HepG2 (cell line): ENCODE results near the gene FMNL2. TPM values are rescaled to one million over a fixed set of nuclear protein-coding genes. Genes with fewer than 3 reads are reported as not detected.

ENCODE experiments used
- ATAC-seq: fragments of 200-7000 bp; cut with Tn5 transposase; 3 replicates; pipeline ENCODE4 v1.9.1; 2020; ENCODE audit warnings: mild to moderate bottlenecking, moderate library complexity
- BruUV-seq: library from RNA; stranded (reverse); fragments of 400-500 nt; replicated peaks from 2 replicates; lab custom pipeline; 2021; lab: Mats Ljungman, UMichigan
- CTCF ChIA-PET: fragments of 300-600 bp; formaldehyde crosslinking; extraction: SDS; loops from one replicate; lab custom pipeline; 2021; ENCODE audit warnings: low total read pairs, inconsistent platforms, low intra/inter-chr PET ratio; lab: Yijun Ruan, JAX
- POLR2A ChIA-PET: fragments of 350-600 bp; sonication (Branson Sonifier 250); formaldehyde crosslinking; loops from one replicate; lab custom pipeline; 2020; ENCODE audit warnings: antibody characterized with exemption, inconsistent platforms; lab: Yijun Ruan, JAX
- DNase-seq: peaks from one replicate; pipeline ENCODE4 v3.0.0-alpha.2; 2015; ENCODE audit warnings: low spot score
- FAIRE-seq: peaks from 3 replicates; lab custom pipeline; 2011; peaks lifted over from hg19 to GRCh38; lab: Jason Lieb, UNC
- H2AFZ ChIP-seq: one replicate; pipeline ENCODE4 v1.6.1; 2011; ENCODE audit warnings: low read length, inconsistent platforms
- H3K27ac ChIP-seq: fragments of 300-600 bp; 3 replicates; pipeline ENCODE4 v1.8.0; 2011; ENCODE audit warnings: mixed run types, mild to moderate bottlenecking, mixed read lengths, low read length, inconsistent platforms; ENCODE audit not compliant: insufficient read depth; ENCODE audit errors: extremely low read length
- H3K27me3 ChIP-seq, 2 experiments: fragments of 200-600 bp in 1 of 2; 2 replicates in 1 of 2; 3 replicates in 1 of 2; pipeline versions ENCODE4 v1.6.0 to v1.8.0; 2011; ENCODE audit warnings: low read length in 2 of 2, mild to moderate bottlenecking in 2 of 2, moderate library complexity in 2 of 2, inconsistent platforms in 1 of 2; ENCODE audit not compliant: insufficient read depth in 2 of 2, control insufficient read depth in 1 of 2
- H3K36me3 ChIP-seq, 2 experiments: fragments of 200-600 bp in 1 of 2; replicated peaks in 1 of 2; 2 replicates in 1 of 2; 3 replicates in 1 of 2; pipeline versions ENCODE4 v1.5.1 to v1.8.0; 2011; ENCODE audit warnings: low read length in 2 of 2, inconsistent platforms in 1 of 2; ENCODE audit not compliant: insufficient read depth in 2 of 2, control insufficient read depth in 1 of 2
- H3K4me1 ChIP-seq: 2 replicates; pipeline ENCODE4 v1.5.1; 2012; ENCODE audit warnings: low read length, inconsistent platforms; ENCODE audit not compliant: insufficient read depth
- H3K4me2 ChIP-seq: 2 replicates; pipeline ENCODE4 v1.6.0; 2011; ENCODE audit warnings: low read depth, low read length, inconsistent platforms
- H3K4me3 ChIP-seq, 3 experiments: fragments of 200-600 bp in 1 of 3; sonication (generic), shearing (Covaris generic) in 1 of 3; replicated peaks in 1 of 3; 2 replicates each; pipeline ENCODE4 v1.5.1; 2011 to 2016; ENCODE audit warnings: low read length in 3 of 3, inconsistent platforms in 2 of 3, low read depth in 2 of 3, mild to moderate bottlenecking in 2 of 3, control low read depth in 1 of 3, mixed read lengths in 1 of 3; ENCODE audit not compliant: insufficient read depth in 1 of 3
- H3K79me2 ChIP-seq: one replicate; pipeline ENCODE4 v1.6.1; 2011; ENCODE audit warnings: low read length, inconsistent platforms; ENCODE audit not compliant: insufficient read depth
- H3K9ac ChIP-seq: 2 replicates; pipeline ENCODE4 v1.6.0; 2011; ENCODE audit warnings: mild to moderate bottlenecking, low read depth, low read length, inconsistent platforms; ENCODE audit not compliant: insufficient read depth
- H3K9me3 ChIP-seq: 2 replicates; pipeline ENCODE4 v1.5.1; 2012; ENCODE audit warnings: mild to moderate bottlenecking, low read length
- H4K20me1 ChIP-seq: 2 replicates; pipeline ENCODE4 v1.6.0; 2011; ENCODE audit warnings: inconsistent platforms, mild to moderate bottlenecking, low read length, moderate library complexity; ENCODE audit not compliant: insufficient read depth
- IRF9 ChIP-seq: sonication (generic); formaldehyde crosslinking; IDR thresholded peaks from 2 replicates; pipeline ENCODE4 v1.8.0; 2022; ENCODE audit warnings: missing genetic modification reagents, mild to moderate bottlenecking, borderline replicate concordance
- PPARG ChIP-seq: conservative IDR thresholded peaks from 2 replicates; pipeline ENCODE4 v1.6.1; 2016; ENCODE audit warnings: missing biosample characterization, missing genetic modification reagents
- ZNF205 ChIP-seq: IDR thresholded peaks from 2 replicates; pipeline ENCODE4 v1.6.1; 2018; ENCODE audit warnings: missing biosample characterization, missing genetic modification reagents
- ZNF232 ChIP-seq: sonication (generic); formaldehyde crosslinking; IDR thresholded peaks from 2 replicates; pipeline ENCODE4 v1.4.0; 2020; ENCODE audit warnings: missing genetic modification reagents, borderline replicate concordance
- ZNF354B ChIP-seq: sonication (generic); formaldehyde crosslinking; IDR thresholded peaks from 2 replicates; pipeline ENCODE4 v1.8.0; 2022; ENCODE audit warnings: mild to moderate bottlenecking, missing genetic modification reagents
- ZNF383 ChIP-seq: sonication (generic); formaldehyde crosslinking; IDR thresholded peaks from 2 replicates; pipeline ENCODE4 v1.4.0; 2020; ENCODE audit warnings: missing genetic modification reagents, mild to moderate bottlenecking, borderline replicate concordance
- ZNF703 ChIP-seq: sonication (generic); formaldehyde crosslinking; IDR thresholded peaks from 2 replicates; pipeline ENCODE4 v1.5.1; 2020; ENCODE audit warnings: missing genetic modification reagents, mild to moderate bottlenecking, moderate library complexity, borderline replicate concordance
- ZNF761 ChIP-seq: sonication (generic); formaldehyde crosslinking; conservative IDR thresholded peaks from 2 replicates; pipeline ENCODE4 v1.4.0; 2020; ENCODE audit warnings: mild to moderate bottlenecking, missing genetic modification reagents
- WGBS: methylation state at CpG from one replicate; pipeline ENCODE4 v1.1.6; 2017; ENCODE audit warnings: low lambda C conversion rate; 5-methylcytosine and 5-hydroxymethylcytosine counted together
- in situ Hi-C: cut with HindIII; loops from 2 replicates; pipeline ENCODE4 v1.10.0; 2017; ENCODE audit warnings: low pct_unique_long_range_greater_than_20kb; ENCODE audit not compliant: extremely low pct_ligation_motif_present
- intact Hi-C: fragments of 100-400 bp; cut with micrococcal nuclease; formaldehyde crosslinking; loops from one replicate; pipeline ENCODE4 v1.10.0; 2022; ENCODE audit not compliant: unreplicated experiment
- polyA plus RNA-seq, 8 experiments: library from polyadenylated mRNA; depleted of rRNA in 3 of 8; stranded (reverse) in 7 of 8; unstranded in 1 of 8; fragments of >200 nt; fragmentation: Illumina TruSeq in 4 of 8; extraction: Trizol in 4 of 8; gene quantifications; 2 replicates each; pipeline versions ENCODE4 v1.2.1 to v1.2.3, GENCODE V29; 2011 to 2016; ENCODE audit warnings: low read depth in 4 of 8, missing spikeins in 1 of 8, mixed read lengths in 1 of 8; ENCODE audit not compliant: insufficient read depth in 1 of 8
- total RNA-seq, 5 experiments: library from RNA; depleted of rRNA; stranded (reverse); fragments of >200 nt; fragmentation: Illumina TruSeq; extraction: Trizol; gene quantifications; 2 replicates each; pipeline ENCODE4 v1.2.3, GENCODE V29; 2016; ENCODE audit warnings: low read depth in 1 of 5

Gene FMNL2
- total and polyA plus RNA-seq, 2 of the 13 experiments (the other 11 are each of a cell fraction or from before 2014, with no cell fraction given), result 66.5 to 67.7 TPM

GRCh38 chr2:152556506-152556905, 221.5 kb downstream of the FMNL2 start:
- no peaks in the 10 kb centered on the region for H3K9me3 ChIP-seq
- intact Hi-C loops (loop anchor here (5.0 kb wide), 1 partner anchor 219 kb away; the partner anchor contains the start of gene FMNL2), in situ Hi-C loops (no loop called here)
- ChIA-PET POLR2A (interaction anchor here (0.6 kb wide), 1 partner anchor 37 kb away, joined by 4 read pairs; no protein-coding TSS in a partner anchor), CTCF (no interaction called here)
- no peak overlapping the region for H3K4me3 ChIP-seq
- peaks cover 15 to 40% of the 10 kb centered on the region in 2 experiments for H3K36me3 ChIP-seq
- WGBS, result 95% methylated on average over 5 of the region's 5 CpGs
- no peak for TF ChIP-seq ZNF232
- TF ChIP-seq ZNF205 (CRISPR knock-in tag), result no peak
- TF ChIP-seq PPARG, result no peak
- no peak for TF ChIP-seq IRF9 (CRISPR knock-in tag)
- no peak for TF ChIP-seq ZNF761 (CRISPR knock-in tag)
- no peak for TF ChIP-seq ZNF383 (CRISPR knock-in tag)
- no peak for TF ChIP-seq ZNF354B (CRISPR knock-in tag)
- no peak for TF ChIP-seq ZNF703 (CRISPR knock-in tag)
- FAIRE-seq (no peak), DNase-seq (no peak), ATAC-seq (no peak)
- no peaks in the 10 kb centered on the region for H3K4me1 ChIP-seq
- H3K4me2 ChIP-seq, result no peak overlapping the region
- 0 out of 2 replicates have a peak, but pooled peaks cover 3% of the 10 kb centered on the region for H4K20me1 ChIP-seq
- BruUV-seq, result no TSS peak
- no peaks in the 10 kb centered on the region for H3K79me2 ChIP-seq
- no peak overlapping the region for H3K9ac ChIP-seq
- H3K27me3 ChIP-seq, result no peaks in the 10 kb centered on the region
- H2AFZ ChIP-seq, result no peak overlapping the region
- H3K27ac ChIP-seq, result no peak overlapping the region
